OCI-LY3 (cell line): Measurements from ENCODE around the gene PLLP.
"Not testable (repeated sequence)": the region's sequence is repeated elsewhere in the genome, so short reads cannot be mapped to it uniquely, and the experiment has no call there.

Experiments
- H2AFZ ChIP-seq: fragments of 200-600, 300-600 bp; shearing (Covaris generic); 2 replicates; pipeline ENCODE4 v1.6.0; 2014; ENCODE audit warnings: antibody characterized with exemption, low read depth, low read length
- H3K27ac ChIP-seq: fragments of 200-600, 300-600 bp; sonication (generic); 2 replicates; pipeline ENCODE4 v1.5.1; 2014; ENCODE audit warnings: mild to moderate bottlenecking, low read length, moderate library complexity, mixed read lengths
- H3K27me3 ChIP-seq: fragments of 200-600, 300-600 bp; sonication (generic); 2 replicates; pipeline ENCODE4 v1.6.1; 2014; ENCODE audit warnings: low read depth, low read length, mixed read lengths
- H3K36me3 ChIP-seq: fragments of 200-600, 300-600 bp; sonication (generic); replicated peaks from 2 replicates; pipeline ENCODE3; 2014; ENCODE audit warnings: low read depth, low read length, mixed read lengths
- H3K4me1 ChIP-seq: fragments of 300-600, 200-600 bp; sonication (generic); 2 replicates; pipeline ENCODE4 v1.6.1; 2014; ENCODE audit warnings: low read length, mixed read lengths
- H3K4me2 ChIP-seq: fragments of 200-600, 300-600 bp; sonication (generic); 2 replicates; pipeline ENCODE4 v1.6.1; 2014; ENCODE audit warnings: low read length, mixed read lengths
- H3K4me3 ChIP-seq: fragments of 300-600, 200-600 bp; sonication (generic); 2 replicates; pipeline ENCODE4 v1.5.1; 2014; ENCODE audit warnings: antibody characterized with exemption, mild to moderate bottlenecking, low read length, moderate library complexity
- H3K79me2 ChIP-seq: fragments of 300-600, 200-600 bp; shearing (Covaris generic); 2 replicates; pipeline ENCODE4 v1.6.1; 2014; ENCODE audit warnings: mild to moderate bottlenecking, low read length, mixed read lengths
- H3K9ac ChIP-seq: fragments of 300-600, 200-600 bp; shearing (Covaris generic); 2 replicates; pipeline ENCODE4 v1.6.0; 2014; ENCODE audit warnings: mild to moderate bottlenecking, low read length, moderate library complexity
- H3K9me3 ChIP-seq: fragments of 200-600, 300-600 bp; shearing (Covaris generic); 2 replicates; pipeline ENCODE4 v1.6.1; 2014; ENCODE audit warnings: low read length, mixed read lengths; ENCODE audit not compliant: insufficient read depth
- H4K20me1 ChIP-seq: fragments of 200-600, 300-600 bp; sonication (generic); 2 replicates; pipeline ENCODE4 v1.6.1; 2016; ENCODE audit warnings: low read length, mixed read lengths; ENCODE audit not compliant: insufficient read depth
- CTCF ChIP-seq: fragments of 200-600, 300-600 bp; sonication (generic); IDR thresholded peaks from 2 replicates; pipeline ENCODE4 v1.5.1; 2014; ENCODE audit warnings: antibody characterized with exemption, low read length, low read depth
- EZH2phosphoT487 ChIP-seq: fragments of 200-600 bp; shearing (Covaris generic); IDR thresholded peaks from 2 replicates; pipeline ENCODE4 v1.6.1; 2018; ENCODE audit warnings: antibody characterized with exemption, mixed run types, low read depth

Gene PLLP

GRCh38 chr16:57278494-57278893 is 6.0 kb downstream of the PLLP start:
- H3K9me3 ChIP-seq: no peaks in the 10 kb centered on the region
- H3K4me1 ChIP-seq: peaks cover 15% of the 10 kb centered on the region
- no peak overlapping the region for H3K9ac ChIP-seq
- H3K4me3 ChIP-seq: no peak overlapping the region
- no peaks in the 10 kb centered on the region for H3K36me3 ChIP-seq
- TF ChIP-seq CTCF (no peak), EZH2phosphoT487 (no peak)
- H3K4me2 ChIP-seq: no peak overlapping the region
- H4K20me1 ChIP-seq: no peaks in the 10 kb centered on the region
- H3K27me3 ChIP-seq: peaks cover 16% of the 10 kb centered on the region
- no peak overlapping the region for H3K27ac ChIP-seq
- no peak overlapping the region for H2AFZ ChIP-seq
- H3K79me2 ChIP-seq: no peaks in the 10 kb centered on the region

- peaks cover 15% of the 10 kb centered on the region for H3K4me1 ChIP-seq
These were observed 6.9 kb downstream of the PLLP start for GRCh38 chr16:57277586-57277985.

GRCh38 chr16:57276596-57276995 is 7.9 kb downstream of the PLLP start:
- no peak for TF ChIP-seq EZH2phosphoT487
- no peaks in the 10 kb centered on the region for H3K79me2 ChIP-seq
- H3K27ac ChIP-seq: no peak overlapping the region
- H3K27me3 ChIP-seq: peaks cover 16% of the 10 kb centered on the region
- H3K36me3 ChIP-seq: no peaks in the 10 kb centered on the region
- H3K9ac ChIP-seq: no peak overlapping the region
- no peak overlapping the region for H2AFZ ChIP-seq
- H3K4me3 ChIP-seq: no peak overlapping the region
- no peaks in the 10 kb centered on the region for H4K20me1 ChIP-seq
- no peaks in the 10 kb centered on the region for H3K9me3 ChIP-seq
- 0 out of 2 replicates have a peak overlapping the region, but pooled peaks have one; percentile 3 for H3K4me2 ChIP-seq
- peaks cover 15% of the 10 kb centered on the region for H3K4me1 ChIP-seq

More at GRCh38 chr16:57277586-57277985, 6.9 kb downstream of the PLLP start:
- TF ChIP-seq CTCF: no peak
- no peak for TF ChIP-seq EZH2phosphoT487
- Histone ChIP-seq H4K20me1 (no peaks in the 10 kb centered on the region), H3K4me3 (no peak overlapping the region), H2AFZ (no peak overlapping the region), H3K27me3 (peaks cover 16% of the 10 kb centered on the region), H3K79me2 (no peaks in the 10 kb centered on the region), H3K9ac (no peak overlapping the region), H3K4me2 (peak overlapping the region; percentile 34; the same call in 1 of the 2 replicates), H3K36me3 (no peaks in the 10 kb centered on the region), H3K9me3 (no peaks in the 10 kb centered on the region), H3K27ac (no peak overlapping the region)

- H3K36me3 ChIP-seq, H3K9me3 ChIP-seq, H3K4me2 ChIP-seq, H3K27ac ChIP-seq, H4K20me1 ChIP-seq, H3K79me2 ChIP-seq, H3K4me3 ChIP-seq, H2AFZ ChIP-seq, H3K9ac ChIP-seq: not testable (repeated sequence)
- H3K27me3 ChIP-seq: peaks cover 15% of the 10 kb centered on the region
- H3K4me1 ChIP-seq: peaks cover 15% of the 10 kb centered on the region
These were observed 8.5 kb downstream of the PLLP start for GRCh38 chr16:57275946-57276345.

GRCh38 chr16:57273826-57274225 is 10.6 kb downstream of the PLLP start:
- TF ChIP-seq CTCF (no peak), EZH2phosphoT487 (no peak)
- Histone ChIP-seq H3K9me3 (no peaks in the 10 kb centered on the region), H3K4me3 (no peak overlapping the region), H3K27me3 (peaks cover 5% of the 10 kb centered on the region), H3K79me2 (no peaks in the 10 kb centered on the region), H2AFZ (no peak overlapping the region), H3K4me2 (no peak overlapping the region), H4K20me1 (no peaks in the 10 kb centered on the region), H3K27ac (no peak overlapping the region), H3K9ac (no peak overlapping the region), H3K4me1 (peaks cover 22% of the 10 kb centered on the region), H3K36me3 (no peaks in the 10 kb centered on the region)
